ENCODE measurements around the gene SECTM1.
A peak's percentile ranks its signal among the peaks of the same experiment; 100 is the strongest.

The SECTM1 gene

DNA sequence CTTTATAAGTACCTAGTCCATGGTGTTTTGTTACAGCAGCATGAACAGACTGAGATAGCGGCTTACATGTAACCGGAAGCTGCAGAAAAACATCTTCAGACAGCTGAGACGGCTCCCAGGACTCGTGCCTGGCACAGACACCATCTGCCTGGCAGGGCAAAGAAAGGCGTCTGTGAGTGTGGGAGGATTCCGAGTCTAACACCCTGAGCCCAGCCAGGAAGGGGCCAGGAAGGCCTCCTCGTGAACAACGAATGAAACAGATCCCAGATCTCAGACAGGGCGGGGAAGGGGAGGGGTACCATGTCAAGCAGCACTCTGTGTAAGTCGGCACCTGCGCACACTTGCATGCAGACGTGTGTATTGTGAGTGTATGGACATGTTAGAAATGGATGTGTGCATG, 55.7 kb downstream of the SECTM1 start:
- peak in 1 of 2 experiments; percentile 42 for DNase-seq

DNA sequence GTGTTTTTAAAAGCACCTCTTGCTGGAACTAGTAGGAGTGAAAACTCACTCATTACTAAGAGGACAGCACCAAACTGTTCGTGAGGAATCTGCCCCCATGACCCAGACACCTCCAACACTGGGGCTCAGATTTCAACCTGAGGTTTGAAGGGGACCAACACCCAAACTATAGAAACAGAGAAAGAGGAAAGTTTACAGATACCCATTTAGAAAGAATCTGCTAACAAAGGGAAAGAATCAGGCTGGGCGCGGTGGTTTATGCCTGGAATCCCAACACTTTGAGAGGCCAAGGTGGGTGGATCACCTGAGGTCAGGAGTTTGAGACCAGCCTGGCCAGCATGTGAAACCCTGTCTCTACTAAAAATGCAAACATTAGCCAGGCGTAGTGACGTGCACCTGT, 56.6 kb downstream of the SECTM1 start:
- DNase-seq: no peak

DNA sequence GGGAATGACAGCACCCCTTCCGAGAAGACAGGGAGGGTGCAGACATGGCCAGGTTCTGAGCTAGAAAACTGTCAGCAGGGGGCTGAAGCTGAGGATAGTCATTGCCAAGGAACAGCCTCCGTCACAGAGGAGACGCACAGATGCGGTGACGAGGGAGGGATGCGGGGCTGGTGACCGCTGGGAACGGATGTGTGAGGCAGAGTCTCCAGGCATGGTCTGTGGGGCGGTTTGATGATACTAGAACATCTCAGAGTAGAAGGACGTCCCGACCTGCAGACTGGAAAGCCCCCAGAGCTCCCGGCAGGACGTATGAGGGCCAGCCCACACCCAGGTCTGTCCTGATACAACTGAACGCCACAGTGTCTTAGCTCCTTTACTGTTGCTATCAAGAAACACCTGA, 58.2 kb downstream of the SECTM1 start:
- no peak for DNase-seq

DNA sequence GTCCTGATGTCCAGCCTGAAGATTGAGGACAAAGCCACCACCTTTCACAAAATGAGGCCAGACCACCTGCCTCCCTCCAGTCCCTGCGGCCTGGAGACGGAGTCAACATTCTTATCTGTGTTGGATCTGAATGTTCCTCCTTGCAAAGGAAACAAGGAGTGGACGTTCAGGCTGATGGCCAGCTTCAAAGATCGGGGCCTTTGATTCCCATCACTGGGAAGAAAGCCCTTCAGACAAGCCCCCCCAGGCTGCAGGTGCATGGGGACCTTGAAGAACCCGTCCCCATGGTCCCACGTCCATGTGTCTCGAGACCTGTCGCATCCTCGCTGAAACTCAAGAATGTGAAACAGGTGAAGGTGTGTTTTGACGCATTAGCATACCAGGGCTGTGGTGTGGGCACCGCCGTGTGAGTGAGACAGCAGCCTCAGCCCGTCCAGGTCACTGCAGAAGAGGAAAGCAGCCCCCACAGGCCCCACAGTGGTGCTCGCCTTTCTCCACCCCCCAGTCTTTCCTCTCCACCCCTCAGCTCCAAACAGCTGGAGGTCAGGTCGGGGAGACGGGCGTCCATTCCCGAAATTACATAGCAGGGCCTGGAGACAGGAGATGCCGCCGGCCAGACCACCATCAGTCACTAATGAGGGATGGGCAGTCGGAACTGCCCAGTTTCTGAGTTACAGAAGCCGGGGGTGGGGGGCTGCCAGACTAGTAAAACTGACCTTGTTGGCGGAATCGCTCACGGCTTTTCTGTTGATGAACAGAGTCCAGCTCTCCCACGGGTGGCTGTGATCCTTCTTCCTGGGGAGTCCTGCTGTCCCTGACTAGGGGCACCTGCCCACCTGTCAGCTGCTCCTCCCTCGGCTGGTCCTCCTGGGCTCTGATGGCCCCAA, 59.2 kb downstream of the SECTM1 start:
- DNase-seq: no peak

DNA sequence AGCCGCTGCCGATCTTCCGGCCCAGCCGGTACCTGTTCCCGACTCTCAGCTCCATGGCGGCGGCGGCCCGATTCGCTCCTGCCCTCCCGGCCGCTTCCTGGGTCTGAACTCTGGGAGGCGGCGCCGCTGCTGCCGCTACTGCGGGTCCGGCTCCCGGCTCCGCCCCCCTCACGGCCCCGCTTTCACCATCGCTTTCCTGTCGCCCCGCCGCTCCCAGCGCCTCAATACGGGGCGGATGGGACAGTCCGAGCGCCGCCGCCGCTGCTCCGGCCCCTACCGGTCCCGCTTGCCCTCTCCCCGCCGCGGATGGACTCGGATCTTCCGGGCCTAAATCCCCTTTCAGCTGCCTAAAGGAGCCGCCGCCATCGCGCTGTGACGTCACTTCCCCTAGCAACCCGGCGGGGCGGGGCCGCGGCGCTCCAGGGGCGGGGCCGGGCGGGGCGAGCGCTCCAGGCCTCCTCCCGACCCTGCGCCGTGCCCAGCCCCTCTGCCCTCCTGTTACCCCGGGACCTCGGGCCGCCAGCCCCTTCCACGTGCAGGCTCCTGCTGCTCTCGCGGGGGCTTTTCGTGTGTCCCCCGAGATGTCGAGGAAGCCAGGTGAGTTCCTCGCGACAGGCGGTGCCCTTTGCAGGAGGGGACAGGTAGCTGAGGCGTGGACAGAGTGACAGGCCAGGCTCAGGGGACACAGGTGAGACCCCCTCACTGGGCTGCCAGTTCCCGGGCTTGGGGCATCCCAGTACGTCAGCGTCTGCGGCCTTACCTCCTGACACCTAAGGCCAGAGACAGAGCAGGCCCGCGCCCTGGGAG, 60.0 kb downstream of the SECTM1 start, which contains the start of gene CSNK1D:
Gene CSNK1D, minus strand, starts transcription at position 374 of the 807 bp plus-strand sequence. Its CDS starts 319 bp downstream, at position 55.
- DNase-seq: peak; percentile 36 to 53

DNA sequence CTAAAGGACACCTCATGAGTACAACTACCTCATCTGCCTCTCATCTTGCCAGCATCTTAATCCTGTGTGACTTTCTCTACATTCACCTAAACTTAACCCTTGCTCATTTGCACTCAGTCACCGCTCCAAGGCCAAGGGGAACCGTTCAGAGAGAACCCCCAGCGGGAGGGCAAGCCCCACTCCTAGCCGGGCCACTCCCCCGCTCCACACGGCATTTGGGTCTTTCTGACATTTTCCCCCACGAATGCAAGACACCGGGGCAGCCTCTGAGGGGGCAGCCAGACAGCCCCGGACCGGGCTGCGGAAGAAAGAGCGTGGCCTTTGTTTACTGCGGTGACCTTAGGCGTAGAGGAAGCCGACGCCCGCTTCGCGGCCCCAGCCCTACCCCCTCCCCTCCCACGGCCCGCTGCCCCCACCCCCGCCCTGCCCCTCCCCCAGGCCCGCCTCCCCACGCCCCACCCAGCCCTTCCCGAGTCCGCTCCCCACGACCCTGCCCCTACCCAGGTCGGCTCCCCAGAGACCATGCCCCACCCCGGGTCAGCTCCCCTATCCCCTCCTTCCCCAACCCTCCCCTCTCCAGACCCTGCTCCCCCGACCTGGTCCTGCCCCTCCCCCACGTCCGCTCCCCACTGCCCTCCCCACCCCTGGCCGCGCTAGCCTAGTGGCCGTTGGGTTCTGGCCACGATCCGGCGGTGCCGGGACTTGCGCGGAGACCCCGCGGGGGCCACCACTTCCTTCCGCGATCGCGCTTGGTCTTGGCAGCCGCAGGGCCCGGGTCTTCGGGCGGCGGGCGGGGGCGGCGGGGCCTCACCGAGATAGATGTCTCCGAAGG, 60.9 kb downstream of the SECTM1 start:
- no peak for DNase-seq

DNA sequence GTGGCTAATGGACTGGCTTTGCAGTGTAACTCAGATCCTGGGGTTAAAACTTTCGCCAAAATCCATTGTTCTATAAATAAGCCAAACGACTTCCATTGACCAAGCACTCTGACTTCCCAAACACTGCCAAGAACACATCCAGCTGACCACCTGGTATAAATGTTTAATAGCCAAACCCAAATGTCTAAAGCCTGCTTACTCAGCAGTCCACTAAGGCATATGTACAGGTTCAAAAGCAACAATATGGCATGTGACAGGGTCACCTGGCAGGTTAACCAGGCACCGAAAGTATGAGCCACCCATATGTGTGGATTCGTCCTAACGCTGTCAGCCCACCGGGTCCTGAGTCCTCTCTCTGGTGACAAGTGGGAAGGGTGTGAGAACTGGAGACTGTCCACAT, 62.2 kb downstream of the SECTM1 start:
- no peak for DNase-seq

All from NCI-H524 (cell line).